HG03175 (cell line): ENCODE results near the gene METTL26.

ENCODE experiments used
- ATAC-seq: cut with Tn5 transposase; IDR thresholded peaks from one replicate; pipeline ENCODE4 v1.9.1; 2021; ENCODE audit warnings: mild to moderate bottlenecking, moderate library complexity; ENCODE audit not compliant: unreplicated experiment

METTL26 gene

DNA sequence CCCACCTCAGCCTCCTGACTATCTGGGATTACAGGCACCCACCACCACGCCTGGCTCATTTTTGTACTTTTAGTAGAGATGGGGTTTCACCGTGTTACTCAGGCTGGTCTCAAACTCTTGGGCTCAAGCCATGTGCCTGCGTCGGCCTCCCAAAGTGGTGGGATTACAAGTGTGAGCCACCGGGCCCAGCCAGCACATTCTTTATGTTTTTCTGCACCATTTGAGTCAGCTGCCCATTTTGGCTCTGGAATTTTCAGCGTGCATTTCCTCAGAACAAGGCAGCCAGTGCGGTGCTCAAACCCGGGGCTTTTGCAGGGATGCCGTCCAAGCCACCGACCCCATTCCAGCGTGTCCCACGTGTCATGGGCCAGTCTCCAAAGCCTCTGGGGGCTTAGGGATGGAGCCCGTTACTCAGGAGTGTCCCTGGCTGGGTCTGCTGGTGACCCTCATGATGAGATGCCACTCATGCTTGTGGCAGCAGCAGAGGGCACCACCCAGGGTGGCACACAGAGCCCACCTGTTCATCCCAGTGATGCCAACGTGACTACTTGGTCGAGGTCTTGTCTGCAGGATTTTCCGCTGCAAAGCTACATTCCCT is 50.0 kb downstream of the METTL26 start:
- no peak for ATAC-seq

DNA sequence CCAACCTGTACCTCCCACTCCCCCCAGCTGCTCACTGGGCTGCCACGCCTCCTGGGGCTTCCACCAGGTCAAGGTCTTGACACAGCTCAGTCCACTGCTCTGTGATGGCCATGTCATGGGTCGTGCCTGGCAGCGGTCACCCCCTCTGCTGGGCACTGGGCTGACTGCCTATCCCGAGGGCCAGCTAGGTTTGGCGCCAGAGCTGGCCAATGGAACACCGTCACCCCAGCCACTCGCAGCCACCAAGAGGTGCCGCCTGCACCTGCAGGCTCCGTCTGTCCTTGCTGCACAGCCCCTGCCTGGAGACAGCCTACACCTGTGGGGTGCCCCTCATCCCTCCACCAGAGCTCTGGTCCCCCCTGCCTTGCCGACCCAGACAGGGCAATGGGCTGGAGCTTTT is 50.8 kb downstream of the METTL26 start:
- no peak for ATAC-seq
